Calu3 (cell line): Measurements from ENCODE around the gene TMEM181. TPM values are rescaled to one million over a fixed set of nuclear protein-coding genes. Genes with fewer than 3 reads are reported as not detected.

ENCODE experiments used
- BruUV-seq: library from RNA; stranded (reverse); fragments of 400-500 nt; replicated peaks from 2 replicates; lab custom pipeline; 2021; lab: Mats Ljungman, UMichigan
- CTCF ChIA-PET: fragments of 300-600 bp; sonication (Branson Sonifier 250); formaldehyde crosslinking; loops from one replicate; lab custom pipeline; 2022; ENCODE audit warnings: antibody characterized with exemption; lab: Charles Lee
- DNase-seq: peaks from one replicate; pipeline ENCODE4 v3.0.0; 2022
- H3K27ac Mint-ChIP-seq: one replicate; pipeline ENCODE4 v1.8.0; 2022; ENCODE audit warnings: mixed read lengths; ENCODE audit not compliant: unreplicated experiment
- H3K27me3 Mint-ChIP-seq: one replicate; pipeline ENCODE4 v1.8.0; 2022; ENCODE audit warnings: mixed read lengths; ENCODE audit not compliant: unreplicated experiment
- H3K36me3 Mint-ChIP-seq: one replicate; pipeline ENCODE4 v1.8.0; 2022; ENCODE audit warnings: mild to moderate bottlenecking, moderate library complexity, mixed read lengths; ENCODE audit not compliant: insufficient read depth, unreplicated experiment
- H3K4me1 Mint-ChIP-seq: one replicate; pipeline ENCODE4 v1.8.0; 2022; ENCODE audit warnings: mild to moderate bottlenecking, low read depth, mixed read lengths; ENCODE audit not compliant: unreplicated experiment
- H3K4me3 Mint-ChIP-seq: one replicate; pipeline ENCODE4 v1.8.0; 2022; ENCODE audit warnings: mild to moderate bottlenecking, low read depth, moderate library complexity, mixed read lengths; ENCODE audit not compliant: unreplicated experiment
- H3K9me3 Mint-ChIP-seq: one replicate; pipeline ENCODE4 v1.8.0; 2022; ENCODE audit warnings: low read depth, mixed read lengths; ENCODE audit not compliant: unreplicated experiment
- intact Hi-C: fragments of 100-400 bp; cut with micrococcal nuclease; formaldehyde crosslinking; loops from one replicate; pipeline ENCODE4 v1.10.0; 2022; ENCODE audit not compliant: unreplicated experiment
- total RNA-seq: library from RNA; stranded (reverse); gene quantifications from 2 replicates; pipeline ENCODE4 v1.2.3, GENCODE V29; 2022
- TF ChIP-seq, protein P1 (sequence below): fragments of 200-600 bp; IDR thresholded peaks from one replicate; pipeline ENCODE4 v1.8.0; 2022; ENCODE audit warnings: antibody characterized with exemption; ENCODE audit not compliant: unreplicated experiment

TMEM181 gene
- total RNA-seq, 1 experiment from 2014 or later, result 48.7 TPM

DNA sequence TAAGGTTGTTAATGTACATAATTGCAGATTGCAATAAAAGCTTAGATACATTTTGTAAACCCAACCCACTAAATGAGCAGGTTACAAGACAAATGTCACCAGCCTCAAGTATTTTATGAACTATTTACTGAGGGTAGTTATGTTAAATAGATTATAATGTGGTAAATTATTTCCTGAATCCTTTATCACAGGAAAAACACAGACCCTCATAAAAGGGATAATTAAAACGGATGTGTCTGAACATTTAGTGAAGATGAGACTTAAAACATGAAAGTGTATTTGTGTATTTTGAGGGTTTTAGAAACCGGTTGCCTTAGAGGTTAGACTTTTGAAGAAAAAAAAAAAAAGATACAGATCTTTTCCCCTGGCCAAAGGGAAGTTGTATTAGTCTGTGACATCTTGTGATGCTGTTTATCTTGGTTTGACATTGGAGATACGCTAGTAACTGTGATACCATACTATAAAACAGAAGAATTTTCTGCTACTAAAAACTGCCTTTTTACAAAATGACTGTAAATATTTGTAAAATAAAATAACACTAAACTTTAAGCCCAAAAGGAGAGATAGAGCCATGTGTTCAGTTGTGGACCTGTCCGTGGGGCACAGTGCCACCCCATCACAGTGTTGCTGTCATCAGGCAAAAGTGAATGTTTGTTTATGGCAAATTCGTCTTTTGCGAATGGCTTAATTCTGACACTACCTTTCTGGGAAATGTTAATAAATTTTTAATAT lies 75.0 kb downstream of the TMEM181 start:
- peaks cover 27% of the 10 kb centered on the region for H3K4me1 Mint-ChIP-seq
- H3K4me3 Mint-ChIP-seq, result no peak overlapping the region
- no peak for DNase-seq
- intact Hi-C loops, result loop anchor here (5.0 kb wide), 1 partner anchor 57 kb away; no protein-coding TSS in a partner anchor
- H3K27me3 Mint-ChIP-seq, result no peaks in the 10 kb centered on the region
- peaks cover 54% of the 10 kb centered on the region for H3K36me3 Mint-ChIP-seq
- no peaks in the 10 kb centered on the region for H3K9me3 Mint-ChIP-seq
- TF ChIP-seq, protein P1, sequence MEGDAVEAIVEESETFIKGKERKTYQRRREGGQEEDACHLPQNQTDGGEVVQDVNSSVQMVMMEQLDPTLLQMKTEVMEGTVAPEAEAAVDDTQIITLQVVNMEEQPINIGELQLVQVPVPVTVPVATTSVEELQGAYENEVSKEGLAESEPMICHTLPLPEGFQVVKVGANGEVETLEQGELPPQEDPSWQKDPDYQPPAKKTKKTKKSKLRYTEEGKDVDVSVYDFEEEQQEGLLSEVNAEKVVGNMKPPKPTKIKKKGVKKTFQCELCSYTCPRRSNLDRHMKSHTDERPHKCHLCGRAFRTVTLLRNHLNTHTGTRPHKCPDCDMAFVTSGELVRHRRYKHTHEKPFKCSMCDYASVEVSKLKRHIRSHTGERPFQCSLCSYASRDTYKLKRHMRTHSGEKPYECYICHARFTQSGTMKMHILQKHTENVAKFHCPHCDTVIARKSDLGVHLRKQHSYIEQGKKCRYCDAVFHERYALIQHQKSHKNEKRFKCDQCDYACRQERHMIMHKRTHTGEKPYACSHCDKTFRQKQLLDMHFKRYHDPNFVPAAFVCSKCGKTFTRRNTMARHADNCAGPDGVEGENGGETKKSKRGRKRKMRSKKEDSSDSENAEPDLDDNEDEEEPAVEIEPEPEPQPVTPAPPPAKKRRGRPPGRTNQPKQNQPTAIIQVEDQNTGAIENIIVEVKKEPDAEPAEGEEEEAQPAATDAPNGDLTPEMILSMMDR, result no peak
- H3K27ac Mint-ChIP-seq, result no peak overlapping the region
- CTCF ChIA-PET, result interaction anchor here (0.7 kb wide), 1 partner anchor 106 kb away, joined by 4 read pairs; no protein-coding TSS in a partner anchor
- BruUV-seq, result no TSS peak

DNA sequence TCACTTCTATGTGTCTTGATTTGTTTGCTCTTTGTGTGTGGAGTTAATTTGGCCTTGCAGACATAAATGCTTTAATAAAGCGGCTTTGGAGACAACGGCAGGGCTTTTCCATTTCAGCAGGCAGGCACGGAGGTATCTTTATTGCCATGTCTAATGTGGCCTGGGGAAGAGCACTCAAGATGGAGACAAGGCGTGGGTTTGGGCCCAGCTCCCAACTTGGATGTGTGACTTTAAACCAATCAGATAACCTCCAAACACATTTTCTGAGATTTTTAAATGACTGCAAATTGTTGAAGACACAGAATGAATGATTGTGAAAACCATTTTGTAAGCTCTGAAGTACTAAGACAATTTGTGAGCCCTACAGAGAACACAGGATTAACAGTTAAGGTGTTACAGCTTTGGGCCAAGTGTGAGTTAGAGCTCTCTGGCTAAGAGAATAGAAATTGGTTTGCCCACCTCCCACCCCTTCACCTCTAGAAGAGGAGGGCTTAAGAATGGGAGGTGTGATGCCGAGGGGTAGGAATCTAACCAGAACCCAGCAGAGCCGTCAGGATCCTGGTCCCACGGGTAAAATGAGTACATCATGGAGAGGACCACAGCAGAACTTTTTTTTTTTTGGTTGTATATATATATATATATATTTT lies 75.7 kb downstream of the TMEM181 start:
- no peak for DNase-seq
- Mint-ChIP-seq H3K4me1 (peaks cover 32% of the 10 kb centered on the region), H3K9me3 (no peaks in the 10 kb centered on the region), H3K4me3 (no peak overlapping the region), H3K27ac (no peak overlapping the region), H3K36me3 (peaks cover 54% of the 10 kb centered on the region), H3K27me3 (no peaks in the 10 kb centered on the region)
- TF ChIP-seq, protein P1, result no peak
- BruUV-seq, result no TSS peak
- CTCF ChIA-PET, result interaction anchor here (0.7 kb wide), 1 partner anchor 105 kb away, joined by 4 read pairs; no protein-coding TSS in a partner anchor
- intact Hi-C loops, result no loop called here

DNA sequence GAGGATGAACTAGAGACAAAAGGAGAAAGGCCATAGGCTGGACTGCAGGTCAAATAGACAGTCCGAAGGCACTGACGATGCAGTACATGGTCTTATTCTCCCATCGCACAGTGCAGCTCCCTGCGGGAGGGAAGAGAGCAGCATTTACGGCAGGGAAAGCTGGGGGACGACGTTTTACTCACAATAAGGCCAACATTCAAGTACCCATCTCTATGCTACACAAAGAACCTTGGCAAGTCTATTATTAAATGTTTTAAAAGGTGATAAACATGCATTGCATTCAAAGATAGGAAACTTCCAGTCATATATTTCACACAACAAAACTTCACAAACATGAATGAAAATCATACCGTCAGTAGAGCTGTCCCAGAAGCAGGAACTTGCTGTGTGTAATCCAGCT lies 76.9 kb downstream of the TMEM181 start:
- Mint-ChIP-seq H3K9me3 (no peaks in the 10 kb centered on the region), H3K4me3 (no peak overlapping the region), H3K27ac (peak overlapping the region; percentile 78), H3K4me1 (peaks cover 34% of the 10 kb centered on the region), H3K36me3 (peaks cover 49% of the 10 kb centered on the region), H3K27me3 (no peaks in the 10 kb centered on the region)
- CTCF ChIA-PET, result no interaction called here
- TF ChIP-seq, protein P1, result no peak
- no TSS peak for BruUV-seq
- intact Hi-C loops, result no loop called here
- no peak for DNase-seq

DNA sequence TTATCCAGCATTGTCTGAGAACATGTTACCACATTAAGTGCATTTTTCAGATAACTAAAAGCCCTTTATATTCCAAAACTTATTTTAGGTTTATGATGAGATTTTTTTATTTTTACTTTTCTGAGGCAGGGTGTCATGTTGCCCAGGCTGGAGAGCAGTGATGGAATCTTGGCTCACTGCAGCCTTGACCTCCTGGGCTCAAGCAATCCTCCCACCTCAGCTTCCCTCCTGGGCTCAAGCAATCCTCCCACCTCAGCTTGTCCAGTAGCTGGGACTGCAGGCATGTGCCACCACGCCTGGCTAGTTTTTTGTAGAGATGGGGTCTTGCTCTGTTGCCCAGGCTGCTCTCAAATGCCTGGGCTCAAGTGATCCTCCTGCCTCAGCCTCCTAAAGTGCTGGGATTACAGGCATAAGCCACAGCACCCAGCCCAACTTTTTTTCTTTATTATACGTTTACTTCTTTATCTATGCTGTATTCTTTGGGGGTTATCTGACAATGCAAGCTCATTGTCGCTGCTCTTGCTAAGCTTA lies 78.5 kb downstream of the TMEM181 start:
- peaks cover 39% of the 10 kb centered on the region for H3K4me1 Mint-ChIP-seq
- no peak overlapping the region for H3K27ac Mint-ChIP-seq
- H3K4me3 Mint-ChIP-seq, result no peak overlapping the region
- CTCF ChIA-PET, result no interaction called here
- DNase-seq, result no peak
- intact Hi-C loops, result no loop called here
- no peaks in the 10 kb centered on the region for H3K27me3 Mint-ChIP-seq
- peaks cover 58% of the 10 kb centered on the region for H3K36me3 Mint-ChIP-seq
- TF ChIP-seq, protein P1, result no peak
- no TSS peak for BruUV-seq
- no peaks in the 10 kb centered on the region for H3K9me3 Mint-ChIP-seq
